ENCODE results near the gene DNAJB9. TPM values are rescaled to one million over a fixed set of nuclear protein-coding genes. Genes with fewer than 3 reads are reported as not detected.
"Not testable (repeated sequence)": the region's sequence is repeated elsewhere in the genome, so short reads cannot be mapped to it uniquely, and the experiment has no call there.

Gene DNAJB9
- total RNA-seq: 85.7 TPM

GRCh38 chr7:108569381-108570145 is at the start of gene DNAJB9, which contains the start of gene THAP5:
TSS of gene DNAJB9 (plus strand) at chr7:108569874. CDS start at chr7:108571727, 1,853 bp downstream.
TSS of gene THAP5 (minus strand) at chr7:108569706. CDS start at chr7:108569569, 137 bp downstream.
- Histone ChIP-seq H3K4me1 (ENCODE audit: insufficient read depth, low read length) (peaks cover 16% of the 10 kb centered on the region), H3K4me3 (ENCODE audit: low read length) (peak within 1 kb of the TSS; percentile 75), H3K9me3 (ENCODE audit: low read depth, low read length) (no peaks in the 10 kb centered on the region), H3K27me3 (ENCODE audit: insufficient read depth, low read length) (no peaks in the 10 kb centered on the region)

GRCh38 chr7:108522780-108523179 is 46.9 kb upstream of the DNAJB9 start:
- H3K4me1 ChIP-seq (ENCODE audit: insufficient read depth, low read length): peaks cover 26% of the 10 kb centered on the region
- no peaks in the 10 kb centered on the region for H3K9me3 ChIP-seq (ENCODE audit: low read depth, low read length)
- H3K4me3 ChIP-seq (ENCODE audit: low read length): no peak overlapping the region
- H3K27me3 ChIP-seq (ENCODE audit: insufficient read depth, low read length): no peaks in the 10 kb centered on the region

DNA sequence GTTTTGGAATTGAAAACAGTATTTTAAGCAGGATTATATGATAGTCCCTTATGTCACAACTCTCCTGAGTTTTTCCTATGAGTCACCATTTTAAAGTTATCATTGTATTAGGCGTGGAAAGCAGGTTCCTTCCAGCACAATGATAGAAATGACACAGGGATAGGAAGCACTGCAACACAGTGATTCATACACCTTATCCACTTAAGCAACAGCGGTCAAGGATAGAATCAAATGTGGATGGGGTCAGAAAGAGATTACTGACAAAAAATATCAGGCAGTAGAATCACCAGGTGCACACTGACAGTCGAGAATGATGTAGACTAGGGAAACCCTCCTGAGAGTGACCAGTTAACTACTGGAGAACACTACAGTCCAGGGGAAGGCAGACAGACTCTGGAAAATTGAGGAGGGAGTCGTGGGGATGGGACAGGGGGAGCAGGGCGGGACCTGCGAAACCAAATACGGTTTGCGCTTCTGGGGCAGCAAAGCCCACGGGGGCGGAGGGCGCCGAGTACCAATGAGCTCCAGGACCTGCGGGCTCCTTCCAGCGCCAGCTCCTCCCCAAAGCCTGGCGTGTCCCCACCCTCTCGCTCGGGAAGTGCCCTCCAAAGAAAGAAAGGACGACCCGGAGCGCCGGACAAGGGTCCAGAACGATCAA is 44.2 kb upstream of the DNAJB9 start:
- H3K27me3 ChIP-seq (ENCODE audit: insufficient read depth, low read length): no peaks in the 10 kb centered on the region
- peaks cover 26% of the 10 kb centered on the region for H3K4me1 ChIP-seq (ENCODE audit: insufficient read depth, low read length)
- no peaks in the 10 kb centered on the region for H3K9me3 ChIP-seq (ENCODE audit: low read depth, low read length)
- H3K4me3 ChIP-seq (ENCODE audit: low read length): peak overlapping the region; percentile 85

DNA sequence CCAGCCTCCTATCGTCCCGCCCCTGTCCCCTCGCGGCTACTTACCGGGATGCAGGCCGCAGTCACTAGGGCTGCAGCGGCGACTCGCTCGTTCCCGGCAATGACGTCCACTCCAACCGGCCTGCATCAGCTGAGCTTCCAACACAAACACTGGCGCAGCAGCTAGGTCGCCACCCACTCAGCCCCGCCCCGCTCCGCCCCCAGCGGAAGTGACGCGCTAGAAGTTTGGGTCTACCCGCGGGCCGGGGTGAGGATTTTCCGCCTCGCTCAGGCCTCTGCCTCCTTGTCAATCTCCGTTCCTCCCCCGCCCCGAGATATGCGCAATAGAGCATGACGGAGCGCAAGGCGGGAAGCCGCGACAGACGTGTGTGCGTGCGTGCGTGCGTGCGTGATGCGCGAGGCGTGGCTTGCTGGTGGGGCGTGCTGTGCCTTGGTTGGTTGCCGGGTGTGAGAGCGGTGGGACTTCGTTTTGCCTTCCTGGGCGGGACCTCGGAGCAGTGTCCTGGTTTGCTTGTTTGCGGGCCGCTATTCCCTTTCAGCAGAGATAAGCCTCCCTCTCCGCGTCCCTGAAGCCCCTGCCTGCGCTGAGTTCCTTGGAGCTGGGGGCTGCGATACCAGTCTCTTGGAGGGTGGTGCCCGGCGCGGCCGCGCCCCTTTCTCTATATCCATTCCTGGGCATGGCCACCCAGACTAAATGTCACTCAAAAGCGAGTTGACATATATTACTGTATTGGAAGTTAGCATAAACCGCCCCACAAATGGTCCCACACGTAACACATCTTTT is 43.5 kb upstream of the DNAJB9 start, which contains the start of gene PNPLA8:
TSS of gene PNPLA8 (minus strand) at position 151 of the 783 bp plus-strand sequence. CDS start 10,644 bp downstream, outside the sequence.
- Histone ChIP-seq H3K9me3 (ENCODE audit: low read depth, low read length) (no peaks in the 10 kb centered on the region), H3K4me1 (ENCODE audit: insufficient read depth, low read length) (peaks cover 26% of the 10 kb centered on the region), H3K4me3 (ENCODE audit: low read length) (peak within 1 kb of the TSS; percentile 85)

DNA sequence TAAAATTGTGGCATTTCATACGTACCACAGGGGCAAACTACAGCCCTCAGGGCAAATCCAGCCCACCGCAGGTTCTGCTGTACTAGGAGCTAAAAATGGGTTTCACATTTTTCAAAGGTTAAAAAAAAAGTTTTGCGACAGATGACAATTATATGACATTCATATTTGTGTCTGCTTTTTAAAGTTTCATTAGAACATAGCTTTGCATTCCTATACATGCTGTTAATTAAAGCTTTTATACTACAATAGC is 43.0 kb upstream of the DNAJB9 start:
- Histone ChIP-seq H3K9me3 (ENCODE audit: low read depth, low read length) (no peaks in the 10 kb centered on the region), H3K27me3 (ENCODE audit: insufficient read depth, low read length) (no peaks in the 10 kb centered on the region), H3K4me1 (ENCODE audit: insufficient read depth, low read length) (peaks cover 26% of the 10 kb centered on the region), H3K4me3 (ENCODE audit: low read length) (peak overlapping the region; percentile 85)

More for the DNA sequence above, 43.5 kb upstream of the DNAJB9 start, which contains the start of gene PNPLA8:
- no peaks in the 10 kb centered on the region for H3K27me3 ChIP-seq (ENCODE audit: insufficient read depth, low read length)

- Histone ChIP-seq H3K27me3 (ENCODE audit: insufficient read depth, low read length) (no peaks in the 10 kb centered on the region), H3K9me3 (ENCODE audit: low read depth, low read length) (no peaks in the 10 kb centered on the region), H3K4me1 (ENCODE audit: insufficient read depth, low read length) (peaks cover 21% of the 10 kb centered on the region), H3K4me3 (ENCODE audit: low read length) (no peak overlapping the region)
Measured at GRCh38 chr7:108528183-108528712, 41.4 kb upstream of the DNAJB9 start.

- H3K4me1 ChIP-seq (ENCODE audit: insufficient read depth, low read length): peaks cover 10% of the 10 kb centered on the region
Measured at GRCh38 chr7:108529341-108529740, 40.3 kb upstream of the DNAJB9 start.

GRCh38 chr7:108533712-108534111 is 36.0 kb upstream of the DNAJB9 start:
- Histone ChIP-seq H3K27me3 (ENCODE audit: insufficient read depth, low read length) (no peaks in the 10 kb centered on the region), H3K9me3 (ENCODE audit: low read depth, low read length) (no peaks in the 10 kb centered on the region), H3K4me3 (ENCODE audit: low read length) (no peak overlapping the region), H3K4me1 (ENCODE audit: insufficient read depth, low read length) (no peaks in the 10 kb centered on the region)

More at GRCh38 chr7:108529341-108529740, 40.3 kb upstream of the DNAJB9 start:
- Histone ChIP-seq H3K27me3 (ENCODE audit: insufficient read depth, low read length) (no peaks in the 10 kb centered on the region), H3K4me3 (ENCODE audit: low read length) (no peak overlapping the region), H3K9me3 (ENCODE audit: low read depth, low read length) (no peaks in the 10 kb centered on the region)

DNA sequence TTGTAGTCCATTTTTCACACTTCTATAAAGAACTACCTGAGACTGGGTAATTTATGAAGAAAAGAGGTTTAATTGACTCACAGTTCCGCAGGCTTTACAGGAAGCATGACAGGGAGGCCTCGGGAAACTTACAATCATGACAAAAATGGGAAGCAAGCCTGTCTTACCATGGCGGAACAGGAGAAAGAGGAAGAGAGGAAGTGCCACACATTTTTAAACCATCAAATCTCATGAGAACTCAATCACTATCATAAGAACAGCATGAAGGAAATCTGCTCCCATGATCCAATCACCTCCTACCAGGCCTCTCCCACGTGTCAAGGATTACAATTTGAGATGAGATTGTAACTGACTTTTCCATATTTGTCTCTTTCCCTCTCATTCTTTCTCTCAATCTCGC is 34.4 kb upstream of the DNAJB9 start:
- Histone ChIP-seq H3K4me3 (ENCODE audit: low read length) (no peak overlapping the region), H3K9me3 (ENCODE audit: low read depth, low read length) (no peaks in the 10 kb centered on the region), H3K4me1 (ENCODE audit: insufficient read depth, low read length) (no peaks in the 10 kb centered on the region)

GRCh38 chr7:108535744-108536143 is 33.9 kb upstream of the DNAJB9 start:
- no peaks in the 10 kb centered on the region for H3K4me1 ChIP-seq (ENCODE audit: insufficient read depth, low read length)
- no peak overlapping the region for H3K4me3 ChIP-seq (ENCODE audit: low read length)
- H3K27me3 ChIP-seq (ENCODE audit: insufficient read depth, low read length): no peaks in the 10 kb centered on the region
- H3K9me3 ChIP-seq (ENCODE audit: low read depth, low read length): no peaks in the 10 kb centered on the region

More for the DNA sequence above, 34.4 kb upstream of the DNAJB9 start:
- H3K27me3 ChIP-seq (ENCODE audit: insufficient read depth, low read length): no peaks in the 10 kb centered on the region

GRCh38 chr7:108537229-108537628 is 32.4 kb upstream of the DNAJB9 start:
- Histone ChIP-seq H3K4me3 (ENCODE audit: low read length) (no peak overlapping the region), H3K4me1 (ENCODE audit: insufficient read depth, low read length) (no peaks in the 10 kb centered on the region), H3K27me3 (ENCODE audit: insufficient read depth, low read length) (no peaks in the 10 kb centered on the region), H3K9me3 (ENCODE audit: low read depth, low read length) (no peaks in the 10 kb centered on the region)

- not testable (repeated sequence) for H3K4me1 ChIP-seq (ENCODE audit: insufficient read depth, low read length); H3K9me3 ChIP-seq (ENCODE audit: low read depth, low read length); H3K27me3 ChIP-seq (ENCODE audit: insufficient read depth, low read length); H3K4me3 ChIP-seq (ENCODE audit: low read length)
Measured at GRCh38 chr7:108538236-108538635, 31.4 kb upstream of the DNAJB9 start.

DNA sequence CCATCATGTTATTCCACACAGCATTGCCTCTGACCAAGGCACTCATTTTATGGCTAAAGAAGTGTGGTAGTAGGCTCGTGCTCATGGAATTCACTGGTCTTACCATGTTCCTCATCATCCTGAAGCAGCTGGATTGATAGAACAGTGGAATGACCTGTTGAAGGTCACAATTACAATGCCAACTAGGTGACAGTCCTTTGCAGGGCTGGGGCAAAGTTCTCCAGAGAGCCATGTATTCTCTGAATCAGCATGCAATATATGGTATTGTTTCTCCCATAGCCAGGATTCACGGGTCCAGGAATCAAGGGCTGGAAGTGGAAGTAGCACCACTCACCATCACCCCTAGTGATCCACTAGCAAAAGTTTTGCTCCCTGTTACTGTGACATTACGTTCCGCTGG is 31.0 kb upstream of the DNAJB9 start:
- H3K4me3 ChIP-seq (ENCODE audit: low read length); H3K4me1 ChIP-seq (ENCODE audit: insufficient read depth, low read length); H3K9me3 ChIP-seq (ENCODE audit: low read depth, low read length); H3K27me3 ChIP-seq (ENCODE audit: insufficient read depth, low read length): not testable (repeated sequence)

DNA sequence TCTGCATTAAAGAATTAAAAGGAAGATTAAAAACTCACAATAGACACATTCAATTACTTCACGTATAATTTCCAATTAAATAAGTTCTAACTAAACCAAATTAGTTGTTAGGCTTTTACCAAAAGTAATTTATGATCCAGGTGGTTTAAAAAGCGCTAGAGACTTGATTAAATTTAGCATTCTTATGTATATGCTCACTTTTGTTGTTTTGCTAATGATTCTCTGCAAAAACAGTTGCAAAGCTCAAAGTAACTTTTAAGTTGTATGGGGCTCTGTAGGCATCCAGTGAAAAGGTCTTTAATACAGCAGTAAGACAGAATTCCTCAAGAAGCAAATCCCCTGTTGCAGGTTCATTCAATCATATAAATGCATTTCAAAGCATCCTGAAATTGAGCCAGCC is 28.2 kb upstream of the DNAJB9 start:
- Histone ChIP-seq H3K9me3 (ENCODE audit: low read depth, low read length) (no peaks in the 10 kb centered on the region), H3K4me3 (ENCODE audit: low read length) (no peak overlapping the region), H3K27me3 (ENCODE audit: insufficient read depth, low read length) (no peaks in the 10 kb centered on the region), H3K4me1 (ENCODE audit: insufficient read depth, low read length) (no peaks in the 10 kb centered on the region)

All from mononuclear cell (primary cell).